ENCODE data around the gene ZNF500. TPM values are rescaled to one million over a fixed set of nuclear protein-coding genes. Genes with fewer than 3 reads are reported as not detected.

Gene ZNF500
- total RNA-seq, 1 experiment from 2014 or later = 20.1 TPM

DNA sequence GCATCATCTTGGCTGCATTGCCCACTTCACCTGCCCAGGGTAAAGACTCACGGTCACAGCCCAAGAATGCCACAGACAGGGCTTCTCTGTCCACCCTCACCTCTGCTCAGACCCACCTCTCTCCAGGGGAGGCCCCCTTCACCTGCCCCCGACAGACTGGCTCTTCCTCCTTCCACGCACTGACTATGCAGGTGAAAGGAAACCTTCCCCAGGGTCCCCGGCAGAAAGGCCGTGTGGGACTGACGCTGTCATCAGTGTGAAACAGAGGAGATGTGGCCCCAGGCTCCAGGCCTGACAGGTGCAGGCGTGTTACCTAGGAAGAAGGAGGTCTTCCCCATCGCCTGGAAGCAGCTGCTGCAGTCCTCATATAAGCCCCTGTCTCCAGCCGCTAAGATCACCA, 44.8 kb upstream of the ZNF500 start:
- intact Hi-C loops (cut with micrococcal nuclease) = no loop called here

More for the DNA sequence above, 44.8 kb upstream of the ZNF500 start:
- Histone ChIP-seq H4K20me1 (ENCODE audit: insufficient read depth) (no peaks in the 10 kb centered on the region), H3K9me3 (ENCODE audit: control insufficient read depth in 1 of 2, insufficient read depth in 1 of 2, low read depth in 1 of 2, low read length in 2 of 2) (no peaks in the 10 kb centered on the region), H3K4me2 (ENCODE audit: low read length) (no peak overlapping the region), H3K79me2 (ENCODE audit: insufficient read depth, low read length) (no peaks in the 10 kb centered on the region), H3K9me2 (ENCODE audit: insufficient read depth) (no peaks in the 10 kb centered on the region), H2AFZ (ENCODE audit: low read depth, low read length, poor library complexity, severe bottlenecking) (no peak overlapping the region), H3K36me3 (ENCODE audit: control insufficient read depth in 1 of 2, insufficient read depth in 2 of 2, low read length in 2 of 2) (peaks cover 37 to 38% of the 10 kb centered on the region in 2 experiments), H3K4me1 (ENCODE audit: control insufficient read depth in 1 of 2, insufficient read depth in 2 of 2, low read length in 2 of 2) (no peaks in the 10 kb centered on the region), H3K9ac (ENCODE audit: low read length) (no peak overlapping the region), H3K4me3 (replicated peaks in 1 of 2; ENCODE audit: low read depth in 1 of 2, low read length in 2 of 2) (no peak overlapping the region), H3K27me3 (ENCODE audit: insufficient read depth, low read length) (no peaks in the 10 kb centered on the region), H3K27ac (ENCODE audit: low read depth, low read length) (no peak overlapping the region)
- no TSS peak for BruUV-seq (replicated peaks)
- 0 out of 2 replicates have a peak, but pooled peaks have one; percentile 22 for ATAC-seq
- ChIA-PET POLR2A (no interaction called here), RAD21 (ENCODE audit: low non-redundant PET in 1 of 2, low total read pairs in 2 of 2, uncharacterized antibody in 2 of 2, unreplicated experiment in 2 of 2) (no interaction called here), CTCF (no interaction called here)
- TF ChIP-seq YY1 (IDR thresholded peaks at IDR 0.05; ENCODE audit: extremely low read depth, insufficient replicate concordance, low read depth, low read length) (no peak), RAD21 (IDR thresholded peaks at IDR 0.05; ENCODE audit: low read depth) (no peak), ZFX (IDR thresholded peaks at IDR 0.05) (no peak)
- TF ChIP-seq, protein P1, sequence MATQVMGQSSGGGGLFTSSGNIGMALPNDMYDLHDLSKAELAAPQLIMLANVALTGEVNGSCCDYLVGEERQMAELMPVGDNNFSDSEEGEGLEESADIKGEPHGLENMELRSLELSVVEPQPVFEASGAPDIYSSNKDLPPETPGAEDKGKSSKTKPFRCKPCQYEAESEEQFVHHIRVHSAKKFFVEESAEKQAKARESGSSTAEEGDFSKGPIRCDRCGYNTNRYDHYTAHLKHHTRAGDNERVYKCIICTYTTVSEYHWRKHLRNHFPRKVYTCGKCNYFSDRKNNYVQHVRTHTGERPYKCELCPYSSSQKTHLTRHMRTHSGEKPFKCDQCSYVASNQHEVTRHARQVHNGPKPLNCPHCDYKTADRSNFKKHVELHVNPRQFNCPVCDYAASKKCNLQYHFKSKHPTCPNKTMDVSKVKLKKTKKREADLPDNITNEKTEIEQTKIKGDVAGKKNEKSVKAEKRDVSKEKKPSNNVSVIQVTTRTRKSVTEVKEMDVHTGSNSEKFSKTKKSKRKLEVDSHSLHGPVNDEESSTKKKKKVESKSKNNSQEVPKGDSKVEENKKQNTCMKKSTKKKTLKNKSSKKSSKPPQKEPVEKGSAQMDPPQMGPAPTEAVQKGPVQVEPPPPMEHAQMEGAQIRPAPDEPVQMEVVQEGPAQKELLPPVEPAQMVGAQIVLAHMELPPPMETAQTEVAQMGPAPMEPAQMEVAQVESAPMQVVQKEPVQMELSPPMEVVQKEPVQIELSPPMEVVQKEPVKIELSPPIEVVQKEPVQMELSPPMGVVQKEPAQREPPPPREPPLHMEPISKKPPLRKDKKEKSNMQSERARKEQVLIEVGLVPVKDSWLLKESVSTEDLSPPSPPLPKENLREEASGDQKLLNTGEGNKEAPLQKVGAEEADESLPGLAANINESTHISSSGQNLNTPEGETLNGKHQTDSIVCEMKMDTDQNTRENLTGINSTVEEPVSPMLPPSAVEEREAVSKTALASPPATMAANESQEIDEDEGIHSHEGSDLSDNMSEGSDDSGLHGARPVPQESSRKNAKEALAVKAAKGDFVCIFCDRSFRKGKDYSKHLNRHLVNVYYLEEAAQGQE (IDR thresholded peaks at IDR 0.05; ENCODE audit: low read depth) = no peak
- TF ChIP-seq, protein P2, sequence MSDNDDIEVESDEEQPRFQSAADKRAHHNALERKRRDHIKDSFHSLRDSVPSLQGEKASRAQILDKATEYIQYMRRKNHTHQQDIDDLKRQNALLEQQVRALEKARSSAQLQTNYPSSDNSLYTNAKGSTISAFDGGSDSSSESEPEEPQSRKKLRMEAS (IDR thresholded peaks at IDR 0.05) = no peak
- TF ChIP-seq, protein P3, sequence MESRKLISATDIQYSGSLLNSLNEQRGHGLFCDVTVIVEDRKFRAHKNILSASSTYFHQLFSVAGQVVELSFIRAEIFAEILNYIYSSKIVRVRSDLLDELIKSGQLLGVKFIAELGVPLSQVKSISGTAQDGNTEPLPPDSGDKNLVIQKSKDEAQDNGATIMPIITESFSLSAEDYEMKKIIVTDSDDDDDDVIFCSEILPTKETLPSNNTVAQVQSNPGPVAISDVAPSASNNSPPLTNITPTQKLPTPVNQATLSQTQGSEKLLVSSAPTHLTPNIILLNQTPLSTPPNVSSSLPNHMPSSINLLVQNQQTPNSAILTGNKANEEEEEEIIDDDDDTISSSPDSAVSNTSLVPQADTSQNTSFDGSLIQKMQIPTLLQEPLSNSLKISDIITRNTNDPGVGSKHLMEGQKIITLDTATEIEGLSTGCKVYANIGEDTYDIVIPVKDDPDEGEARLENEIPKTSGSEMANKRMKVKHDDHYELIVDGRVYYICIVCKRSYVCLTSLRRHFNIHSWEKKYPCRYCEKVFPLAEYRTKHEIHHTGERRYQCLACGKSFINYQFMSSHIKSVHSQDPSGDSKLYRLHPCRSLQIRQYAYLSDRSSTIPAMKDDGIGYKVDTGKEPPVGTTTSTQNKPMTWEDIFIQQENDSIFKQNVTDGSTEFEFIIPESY (IDR thresholded peaks at IDR 0.05; ENCODE audit: extremely low read depth, insufficient replicate concordance, low read length) = no peak
- no peak for DNase-seq (ENCODE audit: low read depth, low spot score)
